ENCODE data around the gene APC2. TPM values are rescaled to one million over a fixed set of nuclear protein-coding genes. Genes with fewer than 3 reads are reported as not detected.
"Not testable (repeated sequence)": the region's sequence is repeated elsewhere in the genome, so short reads cannot be mapped to it uniquely, and the experiment has no call there.

The APC2 gene
- total and polyA plus RNA-seq, 5 donors from 2014 or later, result 0.06 to 0.25 (median 0.07) TPM; not detected in 2

- H3K36me3 Mint-ChIP-seq; H3K9me3 ChIP-seq (ENCODE audit: control insufficient read depth in 2 of 2, low read length in 2 of 2); H3K36me3 ChIP-seq (ENCODE audit: control insufficient read depth, insufficient read depth, low read length); H3K27me3 Mint-ChIP-seq; H3K27ac Mint-ChIP-seq; DNase-seq; H3K4me1 ChIP-seq (ENCODE audit: control insufficient read depth, insufficient read depth, low read length, poor library complexity, severe bottlenecking); H3K4me3 Mint-ChIP-seq; ATAC-seq (ENCODE audit: low read depth in 2 of 2); H3K27me3 ChIP-seq (ENCODE audit: control insufficient read depth, insufficient read depth, low read length); H3K9me3 Mint-ChIP-seq; H3K27ac ChIP-seq (ENCODE audit: insufficient read depth, low read length, poor library complexity, severe bottlenecking); H3K4me3 ChIP-seq (ENCODE audit: low read depth, low read length); H3K4me1 Mint-ChIP-seq: not testable (repeated sequence)
Observed at GRCh38 chr19:1499231-1499630, 49.3 kb downstream of the APC2 start.

DNA sequence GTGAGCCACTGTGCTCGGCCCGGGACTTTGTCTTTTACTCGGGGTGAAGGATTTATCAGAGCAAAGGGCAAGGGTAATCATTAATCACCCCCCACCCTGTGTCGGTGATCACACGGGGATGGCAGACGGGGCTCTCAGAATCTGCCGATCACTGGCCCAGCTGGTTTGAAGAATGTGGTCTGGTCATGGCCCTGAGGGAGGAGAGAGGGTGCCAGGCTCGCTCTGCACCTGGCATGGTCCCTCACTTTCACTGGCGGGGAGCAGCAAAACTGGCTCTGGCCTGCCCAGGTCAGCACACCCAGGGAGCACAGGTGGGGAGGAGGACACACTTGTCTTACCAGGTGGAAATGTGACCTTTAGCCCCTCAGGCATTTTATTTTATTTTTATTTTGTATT lies 51.3 kb downstream of the APC2 start:
- Mint-ChIP-seq H3K36me3 (no peaks in the 10 kb centered on the region), H3K27ac (no peak overlapping the region), H3K4me3 (no peak overlapping the region), H3K9me3 (peaks cover 0 to 4% (median 0%) of the 10 kb centered on the region in 7 donors), H3K4me1 (peaks cover 0 to 8% (median 3%) of the 10 kb centered on the region in 4 donors), H3K27me3 (peaks cover 7% of the 10 kb centered on the region)
- Histone ChIP-seq H3K27me3 (ENCODE audit: control insufficient read depth, insufficient read depth, low read length) (no peaks in the 10 kb centered on the region), H3K4me1 (ENCODE audit: control insufficient read depth, insufficient read depth, low read length, poor library complexity, severe bottlenecking) (peaks cover 8% of the 10 kb centered on the region), H3K36me3 (ENCODE audit: control insufficient read depth, insufficient read depth, low read length) (no peaks in the 10 kb centered on the region), H3K9me3 (ENCODE audit: control insufficient read depth in 2 of 2, low read length in 2 of 2) (no peaks in the 10 kb centered on the region), H3K27ac (ENCODE audit: insufficient read depth, low read length, poor library complexity, severe bottlenecking) (no peak overlapping the region), H3K4me3 (ENCODE audit: low read depth, low read length) (no peak overlapping the region)
- DNase-seq (no peak), ATAC-seq (ENCODE audit: low read depth in 2 of 2) (no peak)

DNA sequence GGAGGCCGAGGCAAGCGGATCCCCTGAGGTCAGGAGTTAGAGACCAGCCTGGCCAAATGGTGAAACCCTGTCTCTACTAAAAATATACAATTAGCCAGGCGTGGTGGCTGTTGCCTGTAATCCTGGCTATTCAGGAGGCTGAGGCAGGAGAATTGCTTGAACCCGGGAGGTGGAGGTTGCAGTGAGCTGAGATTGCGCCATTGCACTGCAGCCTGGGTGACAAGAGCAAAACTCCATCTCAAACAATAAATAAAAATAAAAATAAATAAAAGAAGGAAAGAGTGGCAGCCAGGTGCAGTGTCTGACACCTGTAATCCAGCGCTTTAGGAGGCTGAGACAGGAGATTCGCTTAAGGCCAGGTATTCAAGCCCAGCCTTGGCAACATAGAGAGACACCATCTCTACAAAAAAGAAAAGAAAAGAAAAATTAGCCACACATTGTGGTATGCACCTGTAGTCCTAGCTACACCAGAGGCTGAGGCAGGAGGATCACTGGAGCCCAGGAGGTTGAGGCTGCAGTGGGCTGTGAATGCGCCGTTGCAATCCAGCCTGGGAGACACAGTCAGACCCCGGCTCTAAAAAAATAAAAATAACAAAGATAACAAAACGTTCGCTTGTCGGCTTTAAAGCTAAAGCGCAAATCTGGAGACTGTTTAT lies 52.6 kb downstream of the APC2 start:
- no peak overlapping the region for H3K27ac Mint-ChIP-seq
- H3K9me3 Mint-ChIP-seq, result peaks cover 0 to 4% (median 0%) of the 10 kb centered on the region in 7 donors
- no peaks in the 10 kb centered on the region for H3K27me3 ChIP-seq (ENCODE audit: control insufficient read depth, insufficient read depth, low read length)
- no peak overlapping the region for H3K4me3 ChIP-seq (ENCODE audit: low read depth, low read length)
- DNase-seq, result no peak
- peaks cover 14% of the 10 kb centered on the region for H3K4me1 ChIP-seq (ENCODE audit: control insufficient read depth, insufficient read depth, low read length, poor library complexity, severe bottlenecking)
- no peak for ATAC-seq (ENCODE audit: low read depth in 2 of 2)
- H3K4me1 Mint-ChIP-seq, result peaks cover 0 to 14% (median 6%) of the 10 kb centered on the region in 4 donors
- H3K27ac ChIP-seq (ENCODE audit: insufficient read depth, low read length, poor library complexity, severe bottlenecking), result no peak overlapping the region
- no peaks in the 10 kb centered on the region for H3K9me3 ChIP-seq (ENCODE audit: control insufficient read depth in 2 of 2, low read length in 2 of 2)
- peak overlapping the region in 1 of 4 donors; percentile 21 for H3K4me3 Mint-ChIP-seq
- no peaks in the 10 kb centered on the region for H3K36me3 ChIP-seq (ENCODE audit: control insufficient read depth, insufficient read depth, low read length)
- H3K36me3 Mint-ChIP-seq, result no peaks in the 10 kb centered on the region
- peaks cover 8% of the 10 kb centered on the region for H3K27me3 Mint-ChIP-seq

DNA sequence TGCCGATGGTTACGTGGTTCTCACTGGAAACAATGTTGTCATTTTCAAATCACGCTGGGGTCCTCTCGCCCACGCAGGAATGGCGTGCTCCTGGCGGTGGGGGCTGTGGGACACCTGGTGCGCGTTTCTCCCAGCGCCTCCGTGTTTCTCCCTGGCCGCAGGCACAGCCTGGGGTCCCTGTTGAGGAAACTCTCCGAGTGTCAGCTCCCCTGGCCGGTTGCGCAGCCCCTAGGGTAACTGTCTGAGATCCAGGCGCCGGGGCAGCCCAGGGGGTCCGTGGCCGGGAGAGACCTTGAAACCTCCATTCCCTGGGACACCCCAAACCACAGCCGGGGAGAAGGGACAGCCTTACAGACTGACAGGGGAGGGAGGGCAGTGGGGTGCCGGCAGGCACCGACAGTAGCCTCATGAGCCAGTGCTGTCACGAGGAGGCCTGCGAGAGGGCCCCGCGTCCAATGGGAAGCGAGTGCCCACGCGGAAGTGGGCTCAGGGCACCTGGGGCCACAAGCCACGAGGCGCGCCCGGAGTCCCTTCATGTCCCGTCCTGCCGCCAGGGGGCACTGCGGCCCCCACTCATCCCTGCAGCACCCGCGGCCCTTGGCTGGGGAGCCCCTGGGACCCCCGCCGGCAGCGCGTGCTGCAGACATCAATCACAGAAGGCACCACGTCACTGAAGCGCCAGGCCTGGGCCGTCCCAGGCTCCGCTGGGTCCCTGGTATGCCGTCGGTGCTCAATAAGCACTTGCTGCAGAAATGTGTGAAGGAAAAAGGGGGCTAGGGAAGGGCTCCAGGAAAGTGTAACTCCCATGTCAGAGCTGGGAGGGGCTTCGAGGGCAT lies 53.4 kb downstream of the APC2 start:
- Mint-ChIP-seq H3K9me3 (peaks cover 0 to 4% (median 0%) of the 10 kb centered on the region in 7 donors), H3K27ac (no peak overlapping the region), H3K4me1 (peaks cover 0 to 18% (median 10%) of the 10 kb centered on the region in 4 donors), H3K27me3 (peaks cover 14% of the 10 kb centered on the region), H3K4me3 (no peak overlapping the region), H3K36me3 (no peaks in the 10 kb centered on the region)
- Histone ChIP-seq H3K36me3 (ENCODE audit: control insufficient read depth, insufficient read depth, low read length) (no peaks in the 10 kb centered on the region), H3K4me3 (ENCODE audit: low read depth, low read length) (no peak overlapping the region), H3K27ac (ENCODE audit: insufficient read depth, low read length, poor library complexity, severe bottlenecking) (no peak overlapping the region), H3K27me3 (ENCODE audit: control insufficient read depth, insufficient read depth, low read length) (no peaks in the 10 kb centered on the region), H3K9me3 (ENCODE audit: control insufficient read depth in 2 of 2, low read length in 2 of 2) (no peaks in the 10 kb centered on the region), H3K4me1 (ENCODE audit: control insufficient read depth, insufficient read depth, low read length, poor library complexity, severe bottlenecking) (peaks cover 20% of the 10 kb centered on the region)
- no peak for ATAC-seq (ENCODE audit: low read depth in 2 of 2)
- DNase-seq, result peak; percentile 45 to 67 (median 56)

DNA sequence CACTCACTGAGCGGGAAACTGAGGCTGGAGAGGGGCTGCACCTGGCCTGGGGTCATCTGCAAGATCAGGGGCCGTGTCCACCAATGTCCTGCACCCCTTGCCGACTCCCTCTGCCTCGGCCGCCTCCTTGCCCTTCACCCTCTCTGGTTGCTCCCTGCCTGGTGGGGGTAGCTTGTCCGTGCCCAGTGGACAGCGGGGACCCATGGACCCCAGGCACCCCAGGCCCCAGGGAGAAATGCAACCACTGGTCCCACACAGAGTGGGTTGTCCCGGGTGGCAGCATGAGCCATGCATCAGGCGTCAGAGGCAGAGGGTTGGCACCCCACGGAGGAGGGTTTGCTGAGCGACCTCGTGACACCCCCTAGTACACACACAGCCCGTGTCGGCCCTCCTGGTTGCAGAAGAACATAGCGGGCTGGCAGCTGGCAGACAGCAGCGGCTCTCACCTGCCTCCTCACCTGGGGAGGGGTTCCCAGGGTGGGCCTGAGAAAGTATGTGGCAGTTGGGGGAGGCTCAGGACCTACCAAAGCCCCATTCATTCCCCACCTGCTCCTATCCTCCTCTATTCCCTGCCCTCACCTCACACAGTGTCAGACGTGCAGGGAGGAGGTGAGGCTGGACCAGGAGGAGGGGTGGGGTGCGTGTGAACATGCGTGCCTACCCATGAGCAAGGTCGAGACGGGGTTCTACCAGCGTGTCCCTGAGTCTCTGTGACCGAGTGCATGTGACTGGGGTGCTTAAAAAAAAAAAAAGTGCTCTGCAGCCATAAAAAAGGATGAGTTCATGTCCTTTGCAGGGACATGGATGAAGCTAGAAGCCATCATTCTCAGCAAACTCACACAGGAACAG lies 54.2 kb downstream of the APC2 start:
- H3K36me3 ChIP-seq (ENCODE audit: control insufficient read depth, insufficient read depth, low read length), result no peaks in the 10 kb centered on the region
- no peaks in the 10 kb centered on the region for H3K27me3 ChIP-seq (ENCODE audit: control insufficient read depth, insufficient read depth, low read length)
- H3K36me3 Mint-ChIP-seq, result no peaks in the 10 kb centered on the region
- no peak overlapping the region for H3K4me3 ChIP-seq (ENCODE audit: low read depth, low read length)
- H3K4me1 Mint-ChIP-seq, result peaks cover 0 to 21% (median 10%) of the 10 kb centered on the region in 4 donors
- no peak overlapping the region for H3K27ac Mint-ChIP-seq
- peaks cover 19% of the 10 kb centered on the region for H3K27me3 Mint-ChIP-seq
- peaks cover 0 to 4% (median 0%) of the 10 kb centered on the region in 7 donors for H3K9me3 Mint-ChIP-seq
- H3K4me3 Mint-ChIP-seq, result no peak overlapping the region
- ATAC-seq (ENCODE audit: low read depth in 2 of 2) (no peak), DNase-seq (no peak)
- H3K4me1 ChIP-seq (ENCODE audit: control insufficient read depth, insufficient read depth, low read length, poor library complexity, severe bottlenecking), result peaks cover 20% of the 10 kb centered on the region
- H3K9me3 ChIP-seq (ENCODE audit: control insufficient read depth in 2 of 2, low read length in 2 of 2), result no peaks in the 10 kb centered on the region
- no peak overlapping the region for H3K27ac ChIP-seq (ENCODE audit: insufficient read depth, low read length, poor library complexity, severe bottlenecking)

GRCh38 chr19:1505012-1505411 lies 55.1 kb downstream of the APC2 start:
- H3K9me3 Mint-ChIP-seq, result peaks cover 0 to 5% (median 0%) of the 10 kb centered on the region in 7 donors
- Histone ChIP-seq H3K27ac (ENCODE audit: insufficient read depth, low read length, poor library complexity, severe bottlenecking) (no peak overlapping the region), H3K9me3 (ENCODE audit: control insufficient read depth in 2 of 2, low read length in 2 of 2) (no peaks in the 10 kb centered on the region), H3K4me1 (ENCODE audit: control insufficient read depth, insufficient read depth, low read length, poor library complexity, severe bottlenecking) (peaks cover 20% of the 10 kb centered on the region), H3K27me3 (ENCODE audit: control insufficient read depth, insufficient read depth, low read length) (no peaks in the 10 kb centered on the region), H3K36me3 (ENCODE audit: control insufficient read depth, insufficient read depth, low read length) (no peaks in the 10 kb centered on the region), H3K4me3 (ENCODE audit: low read depth, low read length) (no peak overlapping the region)
- H3K27ac Mint-ChIP-seq, result peak overlapping the region in 1 of 3 donors; percentile 74
- peaks cover 22% of the 10 kb centered on the region for H3K27me3 Mint-ChIP-seq
- ATAC-seq (ENCODE audit: low read depth in 2 of 2) (no peak), DNase-seq (no peak)
- peaks cover 0 to 26% (median 10%) of the 10 kb centered on the region in 4 donors for H3K4me1 Mint-ChIP-seq
- no peaks in the 10 kb centered on the region for H3K36me3 Mint-ChIP-seq
- peak overlapping the region in 2 of 4 donors; percentile 68 to 74 for H3K4me3 Mint-ChIP-seq

GRCh38 chr19:1505991-1506881 lies 56.3 kb downstream of the APC2 start:
- H3K4me1 ChIP-seq (ENCODE audit: control insufficient read depth, insufficient read depth, low read length, poor library complexity, severe bottlenecking), result peaks cover 20% of the 10 kb centered on the region
- H3K27ac ChIP-seq (ENCODE audit: insufficient read depth, low read length, poor library complexity, severe bottlenecking), result no peak overlapping the region
- Mint-ChIP-seq H3K36me3 (no peaks in the 10 kb centered on the region), H3K4me1 (peaks cover 0 to 31% (median 10%) of the 10 kb centered on the region in 4 donors), H3K27ac (peak overlapping the region in 1 of 3 donors; percentile 71), H3K4me3 (peak overlapping the region in 2 of 4 donors; percentile 68 to 74), H3K9me3 (peaks cover 0 to 5% (median 0%) of the 10 kb centered on the region in 7 donors), H3K27me3 (peaks cover 27% of the 10 kb centered on the region)
- H3K4me3 ChIP-seq (ENCODE audit: low read depth, low read length), result no peak overlapping the region
- no peaks in the 10 kb centered on the region for H3K36me3 ChIP-seq (ENCODE audit: control insufficient read depth, insufficient read depth, low read length)
- no peak for DNase-seq
- no peaks in the 10 kb centered on the region for H3K27me3 ChIP-seq (ENCODE audit: control insufficient read depth, insufficient read depth, low read length)
- no peak for ATAC-seq (ENCODE audit: low read depth in 2 of 2)
- no peaks in the 10 kb centered on the region for H3K9me3 ChIP-seq (ENCODE audit: control insufficient read depth in 2 of 2, low read length in 2 of 2)
